ENCODE results near the gene RNF223. TPM values are rescaled to one million over a fixed set of nuclear protein-coding genes. Genes with fewer than 3 reads are reported as not detected.

RNF223 gene
- polyA plus RNA-seq, 1 donor (not counting 4 experiments of a cell fraction or from before 2014, with no cell fraction given), result 0.22 TPM

DNA sequence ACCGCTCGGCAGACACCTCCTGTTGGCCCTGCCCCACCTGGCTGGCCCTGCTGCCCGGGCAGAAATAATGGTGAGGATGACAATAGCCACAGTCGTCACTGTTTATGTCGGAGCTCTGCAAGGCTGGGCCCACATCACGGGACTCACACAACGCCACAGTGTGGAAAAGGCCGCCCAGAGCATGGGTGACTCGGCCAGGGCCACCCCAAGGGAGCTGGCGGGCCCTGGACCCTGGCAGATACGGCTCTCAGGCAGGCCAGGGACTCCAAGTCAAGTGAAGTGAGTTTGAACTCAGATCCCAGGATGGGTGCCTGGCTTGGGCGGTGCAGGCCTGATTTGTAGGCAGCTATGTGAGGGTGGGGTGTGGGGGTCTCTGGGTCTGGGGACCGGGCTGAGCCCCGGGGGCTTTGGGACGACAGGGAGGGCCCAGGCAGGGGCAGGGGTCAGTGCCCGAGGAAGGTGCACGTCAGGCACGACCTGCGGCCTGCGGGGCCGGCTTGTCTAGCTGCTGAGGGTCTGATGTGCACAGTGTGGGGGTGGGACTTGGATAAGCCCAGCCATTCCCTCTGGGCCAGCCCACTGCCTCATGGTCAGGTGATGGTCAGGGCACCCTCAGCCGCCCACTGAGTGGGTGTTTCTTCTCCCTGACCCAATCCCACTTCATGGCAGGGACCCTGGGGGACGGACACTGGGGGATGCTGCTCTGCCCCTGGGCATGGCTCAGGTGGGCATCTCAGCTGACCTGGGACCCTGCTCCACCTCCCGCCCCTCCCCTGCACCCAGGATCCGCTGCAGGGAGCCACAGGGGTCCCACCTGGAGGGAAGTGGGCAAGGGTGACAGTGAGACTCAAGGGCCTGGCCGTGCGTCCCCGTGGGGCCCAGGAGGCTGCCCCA lies 1.0 kb downstream of the RNF223 start:
- no peak for DNase-seq (ENCODE audit: low read depth, low spot score)
- dilution Hi-C loops (cut with MboI; ENCODE audit: extremely low pct_ligation_motif_present, low sequenced_read_pairs), result no loop called here
- FAIRE-seq, result no peak
- Histone ChIP-seq H4K20me1 (ENCODE audit: control insufficient read depth, extremely low read depth, insufficient read depth, low read length) (no peaks in the 10 kb centered on the region), H3K4me3 (ENCODE audit: control insufficient read depth in 2 of 3, extremely low read depth in 1 of 3, insufficient read depth in 2 of 3, low read depth in 1 of 3, low read length in 3 of 3) (no peak overlapping the region), H2AFZ (ENCODE audit: control insufficient read depth, low read length) (no peak overlapping the region), H3K79me2 (ENCODE audit: control insufficient read depth, insufficient read depth, low read length) (no peaks in the 10 kb centered on the region), H3K4me1 (ENCODE audit: control insufficient read depth, extremely low read depth, insufficient read depth, low read length) (peaks cover 18% of the 10 kb centered on the region), H3K27ac (ENCODE audit: control insufficient read depth, insufficient read depth, low read length) (no peak overlapping the region), H3K9me3 (ENCODE audit: control insufficient read depth, low read depth, low read length) (no peaks in the 10 kb centered on the region), H3K4me2 (ENCODE audit: control insufficient read depth, extremely low read depth, insufficient read depth, low read depth, low read length) (peak overlapping the region; percentile 56), H3K9ac (ENCODE audit: control insufficient read depth, extremely low read depth, insufficient read depth, low read length) (peak overlapping the region; percentile 22), H3K27me3 (ENCODE audit: control insufficient read depth, extremely low read depth, insufficient read depth, low read length) (peaks cover 15% of the 10 kb centered on the region), H3K36me3 (ENCODE audit: control insufficient read depth in 2 of 2, extremely low read depth in 1 of 2, insufficient read depth in 2 of 2, low read length in 2 of 2) (no peaks in the 10 kb centered on the region), H3K9me1 (ENCODE audit: control insufficient read depth, extremely low read depth, insufficient read depth, low read length) (no peaks in the 10 kb centered on the region)
- no peak for TF ChIP-seq EZH2 (IDR thresholded peaks at IDR 0.05; ENCODE audit: low read length)
- TF ChIP-seq, protein P1, sequence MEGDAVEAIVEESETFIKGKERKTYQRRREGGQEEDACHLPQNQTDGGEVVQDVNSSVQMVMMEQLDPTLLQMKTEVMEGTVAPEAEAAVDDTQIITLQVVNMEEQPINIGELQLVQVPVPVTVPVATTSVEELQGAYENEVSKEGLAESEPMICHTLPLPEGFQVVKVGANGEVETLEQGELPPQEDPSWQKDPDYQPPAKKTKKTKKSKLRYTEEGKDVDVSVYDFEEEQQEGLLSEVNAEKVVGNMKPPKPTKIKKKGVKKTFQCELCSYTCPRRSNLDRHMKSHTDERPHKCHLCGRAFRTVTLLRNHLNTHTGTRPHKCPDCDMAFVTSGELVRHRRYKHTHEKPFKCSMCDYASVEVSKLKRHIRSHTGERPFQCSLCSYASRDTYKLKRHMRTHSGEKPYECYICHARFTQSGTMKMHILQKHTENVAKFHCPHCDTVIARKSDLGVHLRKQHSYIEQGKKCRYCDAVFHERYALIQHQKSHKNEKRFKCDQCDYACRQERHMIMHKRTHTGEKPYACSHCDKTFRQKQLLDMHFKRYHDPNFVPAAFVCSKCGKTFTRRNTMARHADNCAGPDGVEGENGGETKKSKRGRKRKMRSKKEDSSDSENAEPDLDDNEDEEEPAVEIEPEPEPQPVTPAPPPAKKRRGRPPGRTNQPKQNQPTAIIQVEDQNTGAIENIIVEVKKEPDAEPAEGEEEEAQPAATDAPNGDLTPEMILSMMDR (optimal IDR thresholded peaks at IDR 0.05 in 1 of 3, IDR thresholded peaks at IDR 0.05 in 1 of 3, conservative IDR thresholded peaks at IDR 0.05 in 1 of 3; ENCODE audit: extremely low read depth in 1 of 3, insufficient read depth in 2 of 3, low read length in 3 of 3), result no peak

DNA sequence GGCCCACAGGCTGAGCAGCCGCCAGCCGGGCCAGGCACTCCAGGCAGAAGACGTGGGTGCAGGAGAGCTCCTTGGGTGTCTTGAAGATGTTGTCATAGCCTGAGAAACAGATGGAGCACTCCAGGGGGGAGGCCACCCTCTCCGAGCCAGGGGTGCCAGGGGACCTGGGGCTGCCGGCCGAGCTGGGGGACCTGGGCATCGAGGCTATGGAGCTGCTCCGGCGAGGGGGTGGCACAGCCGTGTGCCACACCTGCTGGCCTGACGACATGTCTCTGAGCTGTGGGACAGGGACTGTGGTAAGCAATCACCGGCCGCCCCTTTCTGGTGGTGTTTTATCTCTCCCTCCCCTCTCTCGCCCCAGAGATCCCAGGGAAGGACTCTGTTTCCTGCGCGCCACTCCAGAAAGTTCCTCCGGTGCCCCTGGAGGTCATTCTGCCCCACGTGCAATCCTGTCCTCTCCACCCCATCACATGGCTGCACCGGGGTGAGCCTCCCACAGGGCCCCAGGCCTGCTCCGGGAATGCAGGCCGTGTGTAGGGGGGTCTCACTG lies 1.7 kb downstream of the RNF223 start:
- H3K4me1 ChIP-seq (ENCODE audit: control insufficient read depth, extremely low read depth, insufficient read depth, low read length), result peaks cover 21% of the 10 kb centered on the region
- H4K20me1 ChIP-seq (ENCODE audit: control insufficient read depth, extremely low read depth, insufficient read depth, low read length), result no peaks in the 10 kb centered on the region
- H3K79me2 ChIP-seq (ENCODE audit: control insufficient read depth, insufficient read depth, low read length), result no peaks in the 10 kb centered on the region
- dilution Hi-C loops (cut with MboI; ENCODE audit: extremely low pct_ligation_motif_present, low sequenced_read_pairs), result no loop called here
- peaks cover 22% of the 10 kb centered on the region for H3K27me3 ChIP-seq (ENCODE audit: control insufficient read depth, extremely low read depth, insufficient read depth, low read length)
- no peak for FAIRE-seq
- H3K9me1 ChIP-seq (ENCODE audit: control insufficient read depth, extremely low read depth, insufficient read depth, low read length), result no peaks in the 10 kb centered on the region
- no peak overlapping the region for H3K27ac ChIP-seq (ENCODE audit: control insufficient read depth, insufficient read depth, low read length)
- H3K4me3 ChIP-seq (ENCODE audit: control insufficient read depth in 2 of 3, extremely low read depth in 1 of 3, insufficient read depth in 2 of 3, low read depth in 1 of 3, low read length in 3 of 3), result no peak overlapping the region
- H3K36me3 ChIP-seq (ENCODE audit: control insufficient read depth in 2 of 2, extremely low read depth in 1 of 2, insufficient read depth in 2 of 2, low read length in 2 of 2), result no peaks in the 10 kb centered on the region
- H3K4me2 ChIP-seq (ENCODE audit: control insufficient read depth, extremely low read depth, insufficient read depth, low read depth, low read length), result no peak overlapping the region
- no peak overlapping the region for H2AFZ ChIP-seq (ENCODE audit: control insufficient read depth, low read length)
- TF ChIP-seq EZH2 (IDR thresholded peaks at IDR 0.05; ENCODE audit: low read length), result no peak
- TF ChIP-seq, protein P1 (optimal IDR thresholded peaks at IDR 0.05 in 1 of 3, IDR thresholded peaks at IDR 0.05 in 1 of 3, conservative IDR thresholded peaks at IDR 0.05 in 1 of 3; ENCODE audit: extremely low read depth in 1 of 3, insufficient read depth in 2 of 3, low read length in 3 of 3), result no peak
- DNase-seq (ENCODE audit: low read depth, low spot score), result no peak
- no peaks in the 10 kb centered on the region for H3K9me3 ChIP-seq (ENCODE audit: control insufficient read depth, low read depth, low read length)
- H3K9ac ChIP-seq (ENCODE audit: control insufficient read depth, extremely low read depth, insufficient read depth, low read length), result no peak overlapping the region
